Ectodermal cell (in vitro differentiated cells): Measurements from ENCODE around the gene MED8.
A peak's percentile ranks its signal among the peaks of the same experiment; 100 is the strongest.
"Not testable (repeated sequence)": the region's sequence is repeated elsewhere in the genome, so short reads cannot be mapped to it uniquely, and the experiment has no call there.

ENCODE experiments used
- H3K27ac ChIP-seq: 2 replicates; pipeline ENCODE4 v1.7.0; 2013; ENCODE audit warnings: mild to moderate bottlenecking, low read depth, low read length; ENCODE audit not compliant: insufficient read depth, poor library complexity, severe bottlenecking
- H3K27me3 ChIP-seq: 2 replicates; pipeline ENCODE4 v1.7.0; 2013; ENCODE audit warnings: mild to moderate bottlenecking, low read length; ENCODE audit not compliant: insufficient read depth, control insufficient read depth, poor library complexity, severe bottlenecking
- H3K36me3 ChIP-seq: one replicate; pipeline ENCODE4 v1.7.0; 2013; ENCODE audit warnings: low read length; ENCODE audit not compliant: control insufficient read depth, insufficient read depth
- H3K4me1 ChIP-seq: one replicate; pipeline ENCODE4 v1.7.0; 2013; ENCODE audit warnings: low read length; ENCODE audit not compliant: control insufficient read depth, insufficient read depth
- H3K4me3 ChIP-seq: 2 replicates; pipeline ENCODE4 v1.7.0; 2013; ENCODE audit warnings: low read depth, low read length, control low read depth; ENCODE audit not compliant: insufficient read depth
- H3K9me3 ChIP-seq: 2 replicates; pipeline ENCODE4 v1.7.0; 2013; ENCODE audit warnings: mild to moderate bottlenecking, low read length, moderate library complexity; ENCODE audit not compliant: control insufficient read depth
- WGBS, 2 experiments: methylation state at CpG; one replicate each; pipeline ENCODE4 v1.1.7; 2013; ENCODE audit warnings: missing lambda C conversion rate in 2 of 2; 5-methylcytosine and 5-hydroxymethylcytosine counted together

MED8 gene

GRCh38 chr1:43405219-43405875 lies 15.7 kb upstream of the MED8 start:
- Histone ChIP-seq H3K4me3 (no peak overlapping the region), H3K4me1 (no peaks in the 10 kb centered on the region), H3K27me3 (no peaks in the 10 kb centered on the region), H3K27ac (no peak overlapping the region), H3K36me3 (peaks cover 13% of the 10 kb centered on the region), H3K9me3 (no peaks in the 10 kb centered on the region)
- 93% methylated on average over 6 of the region's 6 CpGs for WGBS, 2 experiments

GRCh38 chr1:43404353-43404752 lies 14.8 kb upstream of the MED8 start:
- H3K4me3 ChIP-seq, result no peak overlapping the region
- no peak overlapping the region for H3K27ac ChIP-seq
- no peaks in the 10 kb centered on the region for H3K4me1 ChIP-seq
- 91% methylated on average over 6 of the region's 6 CpGs for WGBS, 2 experiments
- peaks cover 13% of the 10 kb centered on the region for H3K36me3 ChIP-seq
- no peaks in the 10 kb centered on the region for H3K9me3 ChIP-seq
- no peaks in the 10 kb centered on the region for H3K27me3 ChIP-seq

GRCh38 chr1:43402089-43402865 lies 12.7 kb upstream of the MED8 start:
- Histone ChIP-seq H3K36me3 (peaks cover 13% of the 10 kb centered on the region), H3K4me3 (no peak overlapping the region), H3K9me3 (no peaks in the 10 kb centered on the region), H3K4me1 (no peaks in the 10 kb centered on the region), H3K27ac (no peak overlapping the region), H3K27me3 (no peaks in the 10 kb centered on the region)
- WGBS, 2 experiments, result 87 to 93% methylated on average over 6 of the region's 6 CpGs

GRCh38 chr1:43400441-43400840 lies 10.8 kb upstream of the MED8 start:
- not testable (repeated sequence) for H3K27me3 ChIP-seq, H3K27ac ChIP-seq, H3K36me3 ChIP-seq, H3K4me1 ChIP-seq, H3K4me3 ChIP-seq, H3K9me3 ChIP-seq
- 95% methylated on average over 9 of the region's 9 CpGs for WGBS, 2 experiments

GRCh38 chr1:43398227-43398626 lies 8.6 kb upstream of the MED8 start:
- Histone ChIP-seq H3K36me3 (no peaks in the 10 kb centered on the region), H3K4me3 (no peak overlapping the region), H3K27me3 (no peaks in the 10 kb centered on the region), H3K9me3 (no peaks in the 10 kb centered on the region), H3K4me1 (no peaks in the 10 kb centered on the region), H3K27ac (no peak overlapping the region)
- 95 to 97% methylated on average over 3 of the region's 3 CpGs for WGBS, 2 experiments

GRCh38 chr1:43396059-43396458 lies 6.5 kb upstream of the MED8 start:
- Histone ChIP-seq H3K27me3 (no peaks in the 10 kb centered on the region), H3K27ac (no peak overlapping the region), H3K4me1 (no peaks in the 10 kb centered on the region), H3K4me3 (no peak overlapping the region), H3K36me3 (no peaks in the 10 kb centered on the region), H3K9me3 (no peaks in the 10 kb centered on the region)
- 77 to 100% methylated on average over 1 of the region's 1 CpG for WGBS, 2 experiments

- Histone ChIP-seq H3K27ac (no peak overlapping the region), H3K9me3 (no peaks in the 10 kb centered on the region), H3K36me3 (no peaks in the 10 kb centered on the region), H3K4me3 (no peak overlapping the region), H3K27me3 (no peaks in the 10 kb centered on the region), H3K4me1 (no peaks in the 10 kb centered on the region)
- WGBS, 2 experiments, result 91 to 93% methylated on average over 3 to 4 of the region's 4 CpGs
Observed at GRCh38 chr1:43395523-43395922, 5.9 kb upstream of the MED8 start.

GRCh38 chr1:43392702-43393101 lies 3.1 kb upstream of the MED8 start:
- peaks cover 10% of the 10 kb centered on the region for H3K4me1 ChIP-seq
- no peak overlapping the region for H3K4me3 ChIP-seq
- H3K36me3 ChIP-seq, result no peaks in the 10 kb centered on the region
- H3K27ac ChIP-seq, result no peak overlapping the region
- no peaks in the 10 kb centered on the region for H3K27me3 ChIP-seq
- H3K9me3 ChIP-seq, result no peaks in the 10 kb centered on the region
- 93 to 98% methylated on average over 3 of the region's 3 CpGs for WGBS, 2 experiments

- Histone ChIP-seq H3K27me3 (no peaks in the 10 kb centered on the region), H3K9me3 (no peaks in the 10 kb centered on the region), H3K36me3 (peaks cover 27% of the 10 kb centered on the region), H3K27ac (no peak overlapping the region), H3K4me1 (peaks cover 10% of the 10 kb centered on the region), H3K4me3 (peak overlapping the region; percentile 66)
- WGBS, 2 experiments, result 80 to 82% methylated on average over 3 of the region's 3 CpGs
Observed at GRCh38 chr1:43388613-43389012, 987 bp downstream of the MED8 start.

GRCh38 chr1:43387976-43388599 lies 1.5 kb downstream of the MED8 start:
- 86 to 87% methylated on average over 4 of the region's 4 CpGs for WGBS, 2 experiments
- Histone ChIP-seq H3K9me3 (no peaks in the 10 kb centered on the region), H3K4me1 (peaks cover 10% of the 10 kb centered on the region), H3K36me3 (peaks cover 28% of the 10 kb centered on the region), H3K27me3 (no peaks in the 10 kb centered on the region), H3K4me3 (no peak overlapping the region), H3K27ac (no peak overlapping the region)
